Smooth muscle cell of trachea (primary cell): ENCODE measurements around the gene EGFL7. TPM values are rescaled to one million over a fixed set of nuclear protein-coding genes. Genes with fewer than 3 reads are reported as not detected.

ENCODE experiments used
- total RNA-seq: library from RNA; depleted of rRNA; stranded (reverse); fragments of >200 nt; gene quantifications from 2 replicates; pipeline ENCODE4 v1.2.1, GENCODE V29; 2014

The EGFL7 gene
- total RNA-seq: 6.3 and 17.9 TPM in 2 replicates

DNA sequence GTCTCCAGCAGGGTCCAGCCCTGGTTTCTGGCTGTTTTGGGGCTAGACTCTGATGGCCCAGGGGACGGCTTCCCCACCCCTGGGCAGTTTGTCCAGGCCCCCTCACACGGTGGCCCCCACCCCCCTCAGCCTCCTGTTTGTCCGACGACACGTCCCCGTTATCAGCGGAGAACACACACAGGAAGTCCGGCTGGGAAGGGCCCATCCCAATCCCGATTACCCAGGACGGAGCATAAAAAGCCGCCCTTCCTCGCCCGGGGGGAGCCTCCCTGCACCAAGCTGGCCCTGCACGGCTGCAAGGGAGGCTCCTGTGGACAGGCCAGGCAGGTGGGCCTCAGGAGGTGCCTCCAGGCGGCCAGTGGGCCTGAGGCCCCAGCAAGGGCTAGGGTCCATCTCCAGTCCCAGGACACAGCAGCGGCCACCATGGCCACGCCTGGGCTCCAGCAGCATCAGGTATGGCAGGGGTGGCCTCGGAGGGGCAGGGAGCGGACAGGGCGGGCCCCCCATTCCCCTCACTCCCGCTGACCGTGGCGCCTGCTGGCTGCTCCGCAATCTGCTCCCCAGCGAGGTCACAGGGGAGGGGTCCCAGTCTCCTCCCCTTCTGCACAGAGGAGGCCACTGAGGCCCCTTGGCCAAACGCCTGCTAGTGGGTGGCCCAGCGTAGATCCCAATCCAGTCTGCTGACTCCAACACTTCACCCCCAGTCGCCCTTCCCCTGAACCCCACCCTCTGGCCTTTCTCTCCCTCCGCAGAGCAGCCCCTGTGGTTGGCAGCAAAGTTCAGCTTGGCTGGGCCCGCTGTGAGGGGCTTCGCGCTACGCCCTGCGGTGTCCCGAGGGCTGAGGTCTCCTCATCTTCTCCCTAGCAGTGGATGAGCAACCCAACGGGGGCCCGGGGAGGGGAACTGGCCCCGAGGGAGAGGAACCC is at the start of gene EGFL7:
Gene EGFL7 (plus strand): TSS at position 261 of the 926 bp plus-strand sequence. CDS start 5,367 bp downstream, outside the sequence.

DNA sequence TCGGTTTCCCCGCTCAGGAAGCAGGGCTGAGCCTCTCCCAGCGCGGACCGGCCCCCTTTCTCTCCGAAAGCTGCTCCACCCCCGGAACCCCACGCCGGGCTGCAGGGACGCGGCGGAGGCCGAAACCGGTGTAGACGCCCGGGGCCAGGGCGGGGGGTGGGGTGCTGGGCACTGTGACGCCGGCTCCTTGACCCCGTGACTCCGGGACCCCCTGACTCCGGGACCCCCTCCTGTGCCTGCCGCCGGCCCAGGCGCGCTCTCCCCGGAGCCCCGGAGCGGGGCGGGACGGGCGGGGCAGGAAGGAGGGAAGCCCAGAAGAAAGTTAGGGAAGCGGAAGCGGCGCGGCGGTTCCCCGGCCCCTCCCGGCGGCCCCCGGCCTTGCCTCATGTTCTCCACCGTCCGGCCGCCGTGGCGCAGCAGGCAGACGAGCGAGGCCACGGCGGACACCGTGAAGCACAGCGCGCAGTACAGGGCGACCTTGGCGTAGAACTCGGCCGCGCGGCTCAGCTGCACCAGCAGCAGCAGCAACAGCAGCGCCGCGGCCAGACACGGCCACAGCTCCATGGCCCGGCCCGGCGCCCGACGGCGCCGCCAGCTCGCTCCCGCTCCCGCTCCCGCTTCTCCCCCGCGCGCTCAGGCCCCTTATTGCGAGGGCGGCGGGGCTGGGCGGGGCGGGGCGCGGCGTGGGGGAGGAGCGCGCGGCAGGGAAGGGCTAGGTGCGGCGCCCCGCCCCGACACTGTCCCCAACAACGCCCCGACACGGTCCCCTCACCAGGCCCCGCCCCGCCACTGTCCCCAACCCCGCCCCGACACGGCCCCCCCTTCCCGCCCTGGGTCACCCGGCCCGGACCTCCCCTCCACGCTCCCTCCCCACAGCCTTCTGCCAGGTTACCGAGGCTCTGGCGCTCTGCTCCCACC is 24.3 kb downstream of the EGFL7 start, which contains the start of gene AGPAT2:
Gene AGPAT2 (minus strand): TSS at position 664 of the 918 bp plus-strand sequence. CDS start 100 bp downstream, at position 564.

DNA sequence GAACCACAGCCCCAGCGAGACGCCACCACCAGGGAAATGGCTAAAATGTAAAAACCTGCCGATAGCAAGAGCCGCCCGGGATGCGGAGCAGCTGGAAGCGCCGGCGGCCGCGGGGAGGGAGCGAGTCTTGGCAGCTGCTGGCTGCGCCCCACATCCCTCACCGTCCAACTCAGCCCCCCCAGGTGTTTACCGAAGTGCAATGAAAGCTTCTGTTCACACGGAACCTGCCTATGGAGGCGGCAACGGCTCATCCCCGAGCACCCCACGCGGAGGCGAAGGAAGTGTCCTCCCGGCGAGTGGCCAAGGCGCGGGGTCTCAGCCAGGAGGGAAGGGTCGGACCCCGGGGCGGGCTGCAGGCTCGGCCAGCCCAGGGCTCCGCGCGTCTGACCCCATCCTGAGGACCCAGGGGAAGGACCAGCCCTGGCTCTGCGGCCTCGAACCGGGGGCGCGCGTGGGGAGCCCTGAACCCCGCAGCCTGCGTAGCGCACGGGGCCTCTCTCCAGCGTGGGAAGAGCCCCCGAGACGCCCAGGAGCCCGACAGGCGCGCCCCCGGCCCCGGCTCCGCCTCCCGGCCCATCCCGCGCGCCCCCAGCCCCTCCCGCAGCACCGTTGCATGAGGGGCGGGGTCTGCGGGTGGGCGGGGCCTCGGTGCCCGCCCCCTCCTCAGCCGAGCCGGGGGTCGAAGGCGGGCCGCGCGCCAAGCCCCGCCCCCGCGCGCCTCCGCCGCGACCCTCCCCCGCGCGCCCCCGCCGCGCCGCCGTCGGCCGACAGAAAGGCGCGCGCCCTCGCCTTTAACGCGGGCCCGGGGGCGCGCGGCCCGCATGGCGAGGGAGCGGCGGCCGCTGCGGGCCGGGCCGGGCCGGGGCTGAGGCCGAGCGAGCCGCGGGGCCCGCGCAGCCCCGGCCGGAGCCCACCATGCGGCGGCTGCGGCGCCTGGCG is 49.3 kb downstream of the EGFL7 start, which contains the start of gene DIPK1B:
Gene DIPK1B (plus strand): TSS at position 822 of the 939 bp plus-strand sequence. CDS start 94 bp downstream, at position 916.

Other genes starting within 250 kb of the EGFL7 start
- 8.0 and 13.1 TPM in 2 replicates for gene INPP5E, start 223.1 kb upstream of the EGFL7 start, total RNA-seq
- gene SEC16A, start 179.9 kb upstream of the EGFL7 start, total RNA-seq: 34.3 and 40.9 TPM in 2 replicates
- gene NOTCH1, start 116.9 kb upstream of the EGFL7 start, total RNA-seq: 13.7 and 31.6 TPM in 2 replicates
- 35.9 and 52.1 TPM in 2 replicates for gene AGPAT2, start 24.5 kb downstream of the EGFL7 start, total RNA-seq
- gene DIPK1B, start 49.7 kb downstream of the EGFL7 start, total RNA-seq: 0.58 and 2.2 TPM in 2 replicates
- not detected in 2 replicates for gene LCN10, start 80.0 kb downstream of the EGFL7 start, total RNA-seq
- gene LCN6, start 85.6 kb downstream of the EGFL7 start, total RNA-seq: not detected in 2 replicates
- not detected in 2 replicates for gene LCN8, start 95.3 kb downstream of the EGFL7 start, total RNA-seq
- under 0.01 TPM in 1 of 2 replicates, not detected in the other for gene LCN15, start 101.6 kb downstream of the EGFL7 start, total RNA-seq
- 45.2 and 56.1 TPM in 2 replicates for gene TMEM141, start 128.4 kb downstream of the EGFL7 start, total RNA-seq
- 0.15 and 0.33 TPM in 2 replicates for gene CCDC183, start 133.4 kb downstream of the EGFL7 start, total RNA-seq
- gene RABL6, start 145.0 kb downstream of the EGFL7 start, total RNA-seq: 56.0 and 64.8 TPM in 2 replicates
- 1.6 and 2.2 TPM in 2 replicates for gene AJM1, start 179.6 kb downstream of the EGFL7 start, total RNA-seq
- 79.6 and 134 TPM in 2 replicates for gene PHPT1, start 186.5 kb downstream of the EGFL7 start, total RNA-seq
- 1.3 and 5.5 TPM in 2 replicates for gene MAMDC4, start 189.4 kb downstream of the EGFL7 start, total RNA-seq
- 219 and 273 TPM in 2 replicates for gene EDF1, start 203.4 kb downstream of the EGFL7 start, total RNA-seq
- gene TRAF2, start 223.6 kb downstream of the EGFL7 start, total RNA-seq: 11.8 and 14.6 TPM in 2 replicates